ENCODE measurements around the gene C22orf23.

Gene C22orf23

DNA sequence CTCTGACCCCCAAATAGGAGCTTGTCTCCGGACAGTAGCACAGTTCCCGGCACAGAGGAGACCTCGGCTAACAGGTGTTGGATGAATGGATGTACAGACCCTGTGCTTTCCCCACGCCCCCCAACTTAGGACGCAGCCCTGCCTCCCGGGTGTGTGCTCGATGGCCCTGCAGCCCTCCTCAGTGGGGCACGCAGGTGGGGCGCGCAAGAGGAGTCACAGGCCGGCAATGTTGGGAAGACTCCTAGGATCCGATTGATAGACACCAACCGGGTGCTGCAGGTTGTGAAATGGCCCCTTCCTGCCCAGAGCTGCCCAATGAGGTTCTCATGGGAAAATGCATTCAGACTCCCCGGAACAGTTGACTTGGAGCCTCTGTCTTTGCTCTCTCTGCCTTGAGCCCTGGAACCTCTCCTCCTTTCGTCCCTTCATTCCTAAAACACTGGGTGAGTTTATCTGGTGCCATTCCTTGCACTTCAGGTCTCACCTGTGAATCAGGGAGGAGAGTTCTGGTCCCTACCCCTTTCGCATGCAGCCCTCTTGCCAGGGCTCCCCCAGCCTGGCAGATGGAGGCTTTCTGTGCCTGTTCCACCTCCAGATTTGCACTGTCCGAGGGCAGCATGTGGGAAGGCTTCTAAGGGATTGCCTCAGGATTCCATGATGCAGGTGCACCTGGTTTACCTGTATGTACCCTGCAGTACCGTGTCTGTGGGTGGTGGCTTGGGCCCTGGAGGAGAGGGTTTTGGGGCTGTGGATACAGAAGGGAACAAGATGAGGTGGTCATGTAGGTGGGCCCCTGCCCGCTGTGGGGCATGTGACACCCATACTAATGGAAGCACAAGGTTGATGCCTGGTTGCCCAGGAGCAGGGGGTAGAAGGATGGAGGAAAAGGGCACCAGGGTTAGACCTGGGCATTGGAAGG, 46.1 kb downstream of the C22orf23 start:
- Histone ChIP-seq H2AFZ (ENCODE audit: low read depth, low read length, severe bottlenecking) (peak overlapping the region; percentile 83), H3K9ac (ENCODE audit: low read length) (peak overlapping the region; percentile 68)

DNA sequence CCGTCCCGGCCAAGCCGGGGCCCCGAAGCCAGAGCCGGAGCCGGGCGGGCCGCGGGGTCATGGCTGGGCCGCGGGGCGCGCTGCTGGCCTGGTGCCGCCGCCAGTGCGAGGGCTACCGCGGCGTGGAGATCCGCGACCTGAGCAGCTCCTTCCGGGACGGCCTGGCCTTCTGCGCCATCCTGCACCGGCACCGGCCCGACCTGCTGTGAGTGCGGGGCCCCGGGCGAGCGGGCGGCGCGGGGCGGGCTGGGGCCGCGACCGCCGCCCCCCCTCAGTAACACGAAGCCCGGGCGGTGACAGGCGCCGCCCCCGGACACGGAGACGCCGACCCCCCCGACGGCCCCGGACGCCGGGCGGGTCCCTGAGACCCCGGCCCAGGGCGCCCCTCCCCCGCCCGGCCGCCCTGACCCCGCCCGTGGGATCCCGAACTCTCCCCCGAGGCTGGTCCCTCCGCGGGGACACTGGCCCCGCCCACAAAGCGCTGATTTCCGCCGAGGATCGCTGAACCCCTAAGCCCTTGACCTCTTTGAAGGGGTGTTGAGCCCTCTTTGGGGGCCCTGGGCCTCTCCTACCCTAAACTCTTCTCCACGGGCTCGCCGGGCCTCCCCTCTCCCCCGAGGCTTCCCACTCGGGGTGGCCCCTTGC, 46.9 kb downstream of the C22orf23 start:
- peak overlapping the region; percentile 67 for H3K4me2 ChIP-seq (ENCODE audit: low read depth, low read length, poor library complexity, severe bottlenecking)
- peak overlapping the region; percentile 68 for H3K9ac ChIP-seq (ENCODE audit: low read length)
- peak overlapping the region; percentile 83 for H2AFZ ChIP-seq (ENCODE audit: low read depth, low read length, severe bottlenecking)
- H3K4me3 ChIP-seq (ENCODE audit: insufficient read depth, low read length, poor library complexity, severe bottlenecking), result peak overlapping the region; percentile 66
- TF ChIP-seq EZH2phosphoT487 (conservative IDR thresholded peaks at IDR 0.05; ENCODE audit: low read length), result no peak
- TF ChIP-seq, protein P1, sequence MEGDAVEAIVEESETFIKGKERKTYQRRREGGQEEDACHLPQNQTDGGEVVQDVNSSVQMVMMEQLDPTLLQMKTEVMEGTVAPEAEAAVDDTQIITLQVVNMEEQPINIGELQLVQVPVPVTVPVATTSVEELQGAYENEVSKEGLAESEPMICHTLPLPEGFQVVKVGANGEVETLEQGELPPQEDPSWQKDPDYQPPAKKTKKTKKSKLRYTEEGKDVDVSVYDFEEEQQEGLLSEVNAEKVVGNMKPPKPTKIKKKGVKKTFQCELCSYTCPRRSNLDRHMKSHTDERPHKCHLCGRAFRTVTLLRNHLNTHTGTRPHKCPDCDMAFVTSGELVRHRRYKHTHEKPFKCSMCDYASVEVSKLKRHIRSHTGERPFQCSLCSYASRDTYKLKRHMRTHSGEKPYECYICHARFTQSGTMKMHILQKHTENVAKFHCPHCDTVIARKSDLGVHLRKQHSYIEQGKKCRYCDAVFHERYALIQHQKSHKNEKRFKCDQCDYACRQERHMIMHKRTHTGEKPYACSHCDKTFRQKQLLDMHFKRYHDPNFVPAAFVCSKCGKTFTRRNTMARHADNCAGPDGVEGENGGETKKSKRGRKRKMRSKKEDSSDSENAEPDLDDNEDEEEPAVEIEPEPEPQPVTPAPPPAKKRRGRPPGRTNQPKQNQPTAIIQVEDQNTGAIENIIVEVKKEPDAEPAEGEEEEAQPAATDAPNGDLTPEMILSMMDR (IDR thresholded peaks at IDR 0.05; ENCODE audit: insufficient read depth, low read length, poor library complexity, severe bottlenecking), result no peak
- no peaks in the 10 kb centered on the region for H3K9me3 ChIP-seq (ENCODE audit: insufficient read depth, low read length)
- no peaks in the 10 kb centered on the region for H3K27me3 ChIP-seq (ENCODE audit: low read length)
- H4K20me1 ChIP-seq (ENCODE audit: low read depth, low read length), result no peaks in the 10 kb centered on the region
- H3K36me3 ChIP-seq (ENCODE audit: low read length), result no peaks in the 10 kb centered on the region
- H3K27ac ChIP-seq (ENCODE audit: low read depth, low read length), result peak overlapping the region; percentile 28; the same call in 1 of the 2 replicates
- H3K9me2 ChIP-seq (replicated peaks; ENCODE audit: insufficient read depth, low read length), result no peaks in the 10 kb centered on the region
- H3K79me2 ChIP-seq (ENCODE audit: insufficient read depth, low read length), result no peaks in the 10 kb centered on the region
- no peaks in the 10 kb centered on the region for H3F3A ChIP-seq (ENCODE audit: insufficient read depth)

More for the DNA sequence above, 46.1 kb downstream of the C22orf23 start:
- 0 out of 2 replicates have a peak overlapping the region, but pooled peaks have one; percentile 28 for H3K27ac ChIP-seq (ENCODE audit: low read depth, low read length)
- H3K9me2 ChIP-seq (replicated peaks; ENCODE audit: insufficient read depth, low read length), result no peaks in the 10 kb centered on the region
- TF ChIP-seq, protein P1 (IDR thresholded peaks at IDR 0.05; ENCODE audit: insufficient read depth, low read length, poor library complexity, severe bottlenecking), result no peak
- TF ChIP-seq EZH2phosphoT487 (conservative IDR thresholded peaks at IDR 0.05; ENCODE audit: low read length), result no peak
- no peaks in the 10 kb centered on the region for H3K27me3 ChIP-seq (ENCODE audit: low read length)
- peak overlapping the region; percentile 66 for H3K4me3 ChIP-seq (ENCODE audit: insufficient read depth, low read length, poor library complexity, severe bottlenecking)
- H3K79me2 ChIP-seq (ENCODE audit: insufficient read depth, low read length), result no peaks in the 10 kb centered on the region
- H3K36me3 ChIP-seq (ENCODE audit: low read length), result no peaks in the 10 kb centered on the region
- H3F3A ChIP-seq (ENCODE audit: insufficient read depth), result no peaks in the 10 kb centered on the region
- H3K9me3 ChIP-seq (ENCODE audit: insufficient read depth, low read length), result no peaks in the 10 kb centered on the region
- H4K20me1 ChIP-seq (ENCODE audit: low read depth, low read length), result no peaks in the 10 kb centered on the region
- H3K4me2 ChIP-seq (ENCODE audit: low read depth, low read length, poor library complexity, severe bottlenecking), result peak overlapping the region; percentile 67

DNA sequence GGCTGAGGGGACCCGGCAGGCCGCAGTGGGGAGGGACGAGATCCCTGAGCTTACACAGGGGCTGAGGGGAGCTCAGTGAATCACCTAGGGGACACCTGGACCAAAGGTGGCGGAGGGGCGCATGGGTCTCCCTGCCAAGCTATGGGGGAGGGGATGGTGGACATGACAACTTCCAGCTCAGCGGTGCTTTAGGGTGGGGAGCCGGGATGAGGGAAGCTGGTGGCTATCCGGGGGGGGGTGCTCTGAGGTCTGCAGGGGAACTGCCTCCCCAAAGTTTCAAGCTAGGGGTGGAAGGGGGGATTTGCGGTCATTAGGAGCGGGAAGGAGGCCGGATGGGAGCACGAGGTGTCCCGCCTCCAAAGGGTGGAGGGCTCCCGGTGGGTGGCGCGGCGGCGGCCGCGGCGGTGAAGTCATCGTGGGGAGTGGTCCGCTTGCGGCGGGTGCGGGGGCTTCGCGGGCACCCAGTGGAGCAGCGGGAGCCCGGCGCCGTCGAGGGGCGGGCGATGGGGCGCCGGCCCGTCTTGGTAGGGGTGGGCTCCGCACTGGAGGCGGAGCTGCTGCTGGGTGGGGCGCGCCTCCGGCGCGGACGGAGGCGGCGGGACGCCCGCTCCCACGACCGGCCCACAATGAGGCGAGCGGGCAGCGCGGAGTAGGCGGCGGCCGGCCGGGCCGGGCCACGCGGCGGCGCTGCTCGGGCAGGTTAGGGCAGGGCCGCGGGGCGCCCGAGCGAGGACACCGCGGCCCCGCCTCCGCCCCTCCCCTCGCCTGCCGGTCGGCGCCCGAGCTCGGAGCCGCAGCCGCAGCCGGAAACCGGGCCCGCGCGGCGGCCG, 47.7 kb downstream of the C22orf23 start, which contains the start of gene MICALL1:
MICALL1 (plus strand) TSS at position 764 of the 830 bp plus-strand sequence. CDS start 126 bp downstream, outside the sequence.
- H3K9me3 ChIP-seq (ENCODE audit: insufficient read depth, low read length), result no peaks in the 10 kb centered on the region
- peak within 1 kb of the TSS; percentile 88 for H2AFZ ChIP-seq (ENCODE audit: low read depth, low read length, severe bottlenecking)
- H3K36me3 ChIP-seq (ENCODE audit: low read length), result no peaks in the 10 kb centered on the region
- H3K27me3 ChIP-seq (ENCODE audit: low read length), result no peaks in the 10 kb centered on the region
- H4K20me1 ChIP-seq (ENCODE audit: low read depth, low read length), result no peaks in the 10 kb centered on the region
- H3K4me2 ChIP-seq (ENCODE audit: low read depth, low read length, poor library complexity, severe bottlenecking), result peak within 1 kb of the TSS; percentile 70
- peak within 1 kb of the TSS; percentile 68 for H3K9ac ChIP-seq (ENCODE audit: low read length)
- H3K9me2 ChIP-seq (replicated peaks; ENCODE audit: insufficient read depth, low read length), result no peaks in the 10 kb centered on the region
- peak within 1 kb of the TSS; percentile 66 for H3K4me3 ChIP-seq (ENCODE audit: insufficient read depth, low read length, poor library complexity, severe bottlenecking)
- no peaks in the 10 kb centered on the region for H3F3A ChIP-seq (ENCODE audit: insufficient read depth)
- TF ChIP-seq, protein P1 (IDR thresholded peaks at IDR 0.05; ENCODE audit: insufficient read depth, low read length, poor library complexity, severe bottlenecking), result no peak
- TF ChIP-seq EZH2phosphoT487 (conservative IDR thresholded peaks at IDR 0.05; ENCODE audit: low read length), result no peak
- H3K79me2 ChIP-seq (ENCODE audit: insufficient read depth, low read length), result no peaks in the 10 kb centered on the region
- peak within 1 kb of the TSS; percentile 28; the same call in 1 of the 2 replicates for H3K27ac ChIP-seq (ENCODE audit: low read depth, low read length)
